ENCODE data around the gene ZNF683.
"Not testable (repeated sequence)": the region's sequence is repeated elsewhere in the genome, so short reads cannot be mapped to it uniquely, and the experiment has no call there.

The ZNF683 gene

GRCh38 chr1:26384076-26384475 lies 11.5 kb upstream of the ZNF683 start:
- no peak for DNase-seq

GRCh38 chr1:26378879-26379251 lies 6.3 kb upstream of the ZNF683 start:
- no peak for DNase-seq

- DNase-seq, result peak; percentile 34
These were observed 5.7 kb upstream of the ZNF683 start for GRCh38 chr1:26378088-26378878.

GRCh38 chr1:26376050-26376449 lies 3.5 kb upstream of the ZNF683 start:
- no peak for DNase-seq

- DNase-seq, result no peak
These were observed 2.5 kb upstream of the ZNF683 start for GRCh38 chr1:26375081-26375480.

- not testable (repeated sequence) for DNase-seq
These were observed 1.8 kb upstream of the ZNF683 start for GRCh38 chr1:26374361-26374760.

GRCh38 chr1:26373789-26374188 lies 1.2 kb upstream of the ZNF683 start:
- DNase-seq, result no peak

- no peak for DNase-seq
These were observed 731 bp upstream of the ZNF683 start for GRCh38 chr1:26373281-26373680.

GRCh38 chr1:26372039-26372438 lies 511 bp downstream of the ZNF683 start:
- no peak for DNase-seq

GRCh38 chr1:26370591-26371382 lies 1.8 kb downstream of the ZNF683 start:
- no peak for DNase-seq

GRCh38 chr1:26368486-26368885 lies 4.1 kb downstream of the ZNF683 start:
- no peak for DNase-seq

GRCh38 chr1:26368006-26368405 lies 4.5 kb downstream of the ZNF683 start:
- no peak for DNase-seq

- DNase-seq, result no peak
These were observed 5.1 kb downstream of the ZNF683 start for GRCh38 chr1:26367441-26367840.

GRCh38 chr1:26364956-26365355 lies 7.6 kb downstream of the ZNF683 start:
- DNase-seq, result no peak

- peak; percentile 44 for DNase-seq
These were observed 8.8 kb downstream of the ZNF683 start for GRCh38 chr1:26363549-26364448.

GRCh38 chr1:26362331-26362730 lies 10.2 kb downstream of the ZNF683 start:
- no peak for DNase-seq

GRCh38 chr1:26361605-26362122 lies 10.9 kb downstream of the ZNF683 start:
- no peak for DNase-seq

- DNase-seq, result no peak
These were observed 11.5 kb downstream of the ZNF683 start for GRCh38 chr1:26360807-26361604.

GRCh38 chr1:26359981-26360806 lies 12.4 kb downstream of the ZNF683 start:
- no peak for DNase-seq

- DNase-seq, result peak; percentile 7
These were observed 13.9 kb downstream of the ZNF683 start for GRCh38 chr1:26358411-26359384.
